Measurements from ENCODE around the gene GBE1. TPM values are rescaled to one million over a fixed set of nuclear protein-coding genes. Genes with fewer than 3 reads are reported as not detected.

The GBE1 gene
- polyA plus RNA-seq, 1 of the 3 experiments (the other 2 are of a cell fraction): 14.2 TPM

GRCh38 chr3:81666502-81667121 is 94.8 kb downstream of the GBE1 start:
- H3K4me1 ChIP-seq (ENCODE audit: control insufficient read depth in 1 of 2, insufficient read depth in 2 of 2, low read depth in 1 of 2, low read length in 1 of 2): peaks cover 0 to 3% of the 10 kb centered on the region in 2 experiments; a peak in 1 of 4 replicates
- ChIA-PET CTCF (interaction anchor here (0.7 to 1.1 kb wide), 5 partner anchors 10 to 466 kb away, joined by 3 to 4 read pairs (median 3); partner anchors contain the start of gene GBE1), POLR2A (no interaction called here)
- no peak for TF ChIP-seq USF1 (IDR thresholded peaks at IDR 0.05; ENCODE audit: borderline replicate concordance, low read depth)
- peak; percentile 37; the same call in 1 of the 2 replicates for TF ChIP-seq SMC3 (IDR thresholded peaks at IDR 0.05; ENCODE audit: low read depth, low read length)
- peak; percentile 94 for TF ChIP-seq CTCF (IDR thresholded peaks at IDR 0.05)
- TF ChIP-seq MAX (IDR thresholded peaks at IDR 0.05; ENCODE audit: low read depth): 0 out of 2 replicates have a peak, but pooled peaks have one; percentile 20
- TF ChIP-seq RAD21 (IDR thresholded peaks at IDR 0.05; ENCODE audit: low read length): peak; percentile 80
- H4K20me1 ChIP-seq (ENCODE audit: insufficient read depth): no peaks in the 10 kb centered on the region
- no peak overlapping the region for H3K9ac ChIP-seq
- no peak overlapping the region for H3K27ac ChIP-seq (ENCODE audit: low read depth in 2 of 2, low read length in 1 of 2)
- H2AFZ ChIP-seq (ENCODE audit: low read depth): no peak overlapping the region
- H3K36me3 ChIP-seq (replicated peaks in 1 of 2; ENCODE audit: control insufficient read depth in 1 of 2, insufficient read depth in 2 of 2, low read length in 1 of 2): no peaks in the 10 kb centered on the region
- H3K9me3 ChIP-seq: no peaks in the 10 kb centered on the region
- H3K9me2 ChIP-seq: no peaks in the 10 kb centered on the region
- H3K4me3 ChIP-seq (ENCODE audit: low read depth in 2 of 2, low read length in 1 of 2): no peak overlapping the region
- no peaks in the 10 kb centered on the region for H3F3A ChIP-seq (replicated peaks; ENCODE audit: insufficient read depth)
- peaks cover 11% of the 10 kb centered on the region for H3K79me2 ChIP-seq (ENCODE audit: insufficient read depth)
- DNase-seq: peak; percentile 14
- no peaks in the 10 kb centered on the region for H3K27me3 ChIP-seq (ENCODE audit: insufficient read depth)
- H3K4me2 ChIP-seq: no peak overlapping the region

GRCh38 chr3:81663114-81663513 is 98.3 kb downstream of the GBE1 start:
- H3K4me1 ChIP-seq (ENCODE audit: control insufficient read depth in 1 of 2, insufficient read depth in 2 of 2, low read depth in 1 of 2, low read length in 1 of 2): peaks cover 0 to 3% of the 10 kb centered on the region in 2 experiments; a peak in 1 of 4 replicates
- no peak overlapping the region for H3K27ac ChIP-seq (ENCODE audit: low read depth in 2 of 2, low read length in 1 of 2)
- POLR2A ChIA-PET: no interaction called here
- H3K27me3 ChIP-seq (ENCODE audit: insufficient read depth): no peaks in the 10 kb centered on the region
- H3K9ac ChIP-seq: no peak overlapping the region
- 99% methylated on average over 8 of the region's 10 CpGs for WGBS (ENCODE audit: low lambda C conversion rate)
- H2AFZ ChIP-seq (ENCODE audit: low read depth): no peak overlapping the region
- peaks cover 17% of the 10 kb centered on the region for H3K79me2 ChIP-seq (ENCODE audit: insufficient read depth)
- H3K9me3 ChIP-seq: no peaks in the 10 kb centered on the region
- no peaks in the 10 kb centered on the region for H3K36me3 ChIP-seq (replicated peaks in 1 of 2; ENCODE audit: control insufficient read depth in 1 of 2, insufficient read depth in 2 of 2, low read length in 1 of 2)
- H3K4me3 ChIP-seq (ENCODE audit: low read depth in 2 of 2, low read length in 1 of 2): no peak overlapping the region
- DNase-seq: no peak
- CTCF ChIA-PET: interaction anchor here (0.5 to 1.0 kb wide), 3 partner anchors 9 to 564 kb away, joined by 3 to 6 read pairs (median 3); no protein-coding TSS in a partner anchor
- no peak overlapping the region for H3K4me2 ChIP-seq
- no peaks in the 10 kb centered on the region for H3K9me2 ChIP-seq
- no peaks in the 10 kb centered on the region for H4K20me1 ChIP-seq (ENCODE audit: insufficient read depth)
- H3F3A ChIP-seq (replicated peaks; ENCODE audit: insufficient read depth): no peaks in the 10 kb centered on the region
- no peak for TF ChIP-seq EP300 (IDR thresholded peaks at IDR 0.05; ENCODE audit: borderline replicate concordance in 1 of 2, low read depth in 1 of 2, low read length in 1 of 2)
- TF ChIP-seq USF2 (IDR thresholded peaks at IDR 0.05; ENCODE audit: borderline replicate concordance, low read depth, low read length): no peak
- TF ChIP-seq CTCF (IDR thresholded peaks at IDR 0.05): no peak
- TF ChIP-seq CHD2 (IDR thresholded peaks at IDR 0.05; ENCODE audit: low read length, partially characterized antibody): no peak
- no peak for TF ChIP-seq EZH2phosphoT487 (IDR thresholded peaks at IDR 0.05; ENCODE audit: borderline replicate concordance, low read depth)
- TF ChIP-seq RCOR1 (IDR thresholded peaks at IDR 0.05; ENCODE audit: low read length): no peak
- no peak for TF ChIP-seq TCF12 (IDR thresholded peaks at IDR 0.05)
- no peak for TF ChIP-seq TEAD4 (IDR thresholded peaks at IDR 0.05; ENCODE audit: borderline replicate concordance, insufficient read depth)
- TF ChIP-seq MEF2A (IDR thresholded peaks at IDR 0.05; ENCODE audit: borderline replicate concordance, low read depth): no peak
- TF ChIP-seq RFX5 (IDR thresholded peaks at IDR 0.05; ENCODE audit: low read length): no peak
- TF ChIP-seq ZBTB33 (IDR thresholded peaks at IDR 0.05; ENCODE audit: borderline replicate concordance, low read depth): no peak
- no peak for TF ChIP-seq NFIC (IDR thresholded peaks at IDR 0.05; ENCODE audit: borderline replicate concordance)
- no peak for TF ChIP-seq GATA2 (CRISPR knock-in tag; IDR thresholded peaks at IDR 0.05)
- no peak for TF ChIP-seq JUND (IDR thresholded peaks at IDR 0.05)
- TF ChIP-seq SIN3A (IDR thresholded peaks at IDR 0.05; ENCODE audit: borderline replicate concordance, low read depth, low read length): no peak
- no peak for TF ChIP-seq RAD21 (IDR thresholded peaks at IDR 0.05; ENCODE audit: low read length)
